B cell (primary cell): ENCODE results near the gene PIM3.

Experiments
- CTCF ChIP-seq: fragments of 200-600 bp; IDR thresholded peaks from one replicate; pipeline ENCODE4 v1.8.0; 2022; ENCODE audit warnings: antibody characterized with exemption, mild to moderate bottlenecking
- EZH2 ChIP-seq: IDR thresholded peaks from 2 replicates; pipeline ENCODE4 v1.6.1; 2012; ENCODE audit warnings: borderline replicate concordance, low read depth, mild to moderate bottlenecking, moderate library complexity, low read length; ENCODE audit not compliant: insufficient read depth, poor library complexity, severe bottlenecking

GRCh38 chr22:49972163-49973017 lies 11.8 kb downstream of the PIM3 start:
- no peak for TF ChIP-seq CTCF
- no peak for TF ChIP-seq EZH2
